Measurements from ENCODE around the gene PLEKHM1. TPM values are rescaled to one million over a fixed set of nuclear protein-coding genes. Genes with fewer than 3 reads are reported as not detected.
"Not testable (repeated sequence)": the region's sequence is repeated elsewhere in the genome, so short reads cannot be mapped to it uniquely, and the experiment has no call there.

The PLEKHM1 gene
- total RNA-seq, 2 experiments from 2014 or later: 18.8 to 20.0 TPM

DNA sequence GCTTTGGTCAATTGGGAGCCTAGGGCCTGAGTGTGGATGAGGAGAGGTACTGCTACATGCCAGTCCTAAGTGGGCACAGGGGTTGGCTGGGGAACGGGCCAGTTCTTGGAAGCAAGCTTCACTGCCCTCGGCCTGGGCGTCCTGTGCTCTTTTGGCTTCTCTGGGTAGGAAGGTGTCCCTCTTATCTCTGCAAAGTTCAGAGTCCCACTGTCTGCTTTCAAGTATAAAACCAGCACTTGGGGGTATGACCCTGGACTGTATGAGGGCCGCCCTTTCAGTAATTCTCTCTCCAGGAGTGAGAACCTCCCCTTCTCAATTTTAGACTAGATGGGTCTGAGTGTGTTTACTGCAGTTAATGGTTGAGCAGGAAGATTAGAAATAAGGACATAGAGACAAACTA, 1.6 kb upstream of the PLEKHM1 start:
- H3K36me3 Mint-ChIP-seq (ENCODE audit: low read depth); H3K9me3 Mint-ChIP-seq; H3K27ac Mint-ChIP-seq; DNase-seq; CTCF ChIA-PET; intact Hi-C loops (cut with micrococcal nuclease); POLR2A ChIA-PET; H3K27me3 Mint-ChIP-seq; H3K4me3 Mint-ChIP-seq; ATAC-seq: not testable (repeated sequence)
- H3K4me1 Mint-ChIP-seq (ENCODE audit: low read depth): peaks cover 20% of the 10 kb centered on the region

DNA sequence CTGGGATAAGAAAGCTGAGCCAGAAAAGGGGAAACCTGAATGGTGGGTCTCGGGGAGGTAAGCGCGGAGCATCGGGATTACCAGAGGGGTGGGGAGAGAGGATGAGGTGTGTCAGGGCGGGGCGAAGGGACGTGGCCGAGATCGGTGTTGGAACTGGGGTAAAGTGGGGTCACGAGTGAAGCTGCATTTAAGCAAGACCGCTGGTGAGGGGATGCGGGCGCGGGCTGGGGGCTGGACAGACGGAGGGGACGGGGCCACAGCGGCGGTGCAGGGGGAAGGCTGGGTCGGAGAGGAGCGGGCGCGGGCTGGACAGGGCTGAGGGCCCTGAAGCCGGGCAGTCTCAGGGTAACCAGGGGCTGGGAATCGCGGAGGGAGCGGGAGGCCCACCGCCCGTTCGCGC, 323 bp downstream of the PLEKHM1 start:
- H3K4me1 Mint-ChIP-seq (ENCODE audit: low read depth): peaks cover 20% of the 10 kb centered on the region
- peak overlapping the region; percentile 80 for H3K27ac Mint-ChIP-seq
- intact Hi-C loops (cut with micrococcal nuclease); POLR2A ChIA-PET; H3K36me3 Mint-ChIP-seq (ENCODE audit: low read depth); H3K27me3 Mint-ChIP-seq; H3K9me3 Mint-ChIP-seq; CTCF ChIA-PET: not testable (repeated sequence)
- DNase-seq: peak; percentile 36
- H3K4me3 Mint-ChIP-seq: peak overlapping the region; percentile 89
- ATAC-seq: peak; percentile 15

DNA sequence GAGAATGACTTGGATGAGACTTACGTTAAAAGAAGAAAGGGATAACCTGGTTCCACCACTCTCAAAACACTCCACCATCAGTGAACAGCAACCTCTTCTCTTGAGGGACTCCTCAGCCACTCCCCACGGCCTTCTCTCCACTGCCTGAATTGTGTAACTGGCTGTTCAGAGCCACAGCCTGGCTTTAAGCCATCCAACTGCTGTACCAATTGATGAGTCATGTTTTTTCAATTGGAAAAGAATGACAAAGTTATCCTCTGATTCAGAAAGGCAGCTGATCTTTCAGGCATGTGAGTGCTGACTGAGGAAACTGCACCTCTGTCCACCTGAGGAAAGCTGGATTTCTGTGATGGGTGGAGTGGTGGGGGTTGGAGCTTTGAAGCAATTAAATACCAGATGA, 2.8 kb downstream of the PLEKHM1 start:
- Mint-ChIP-seq H3K27ac (peak overlapping the region; percentile 59), H3K4me1 (ENCODE audit: low read depth) (peaks cover 32% of the 10 kb centered on the region)
- H3K4me3 Mint-ChIP-seq; DNase-seq; CTCF ChIA-PET; H3K27me3 Mint-ChIP-seq; ATAC-seq; intact Hi-C loops (cut with micrococcal nuclease); POLR2A ChIA-PET; H3K9me3 Mint-ChIP-seq; H3K36me3 Mint-ChIP-seq (ENCODE audit: low read depth): not testable (repeated sequence)

DNA sequence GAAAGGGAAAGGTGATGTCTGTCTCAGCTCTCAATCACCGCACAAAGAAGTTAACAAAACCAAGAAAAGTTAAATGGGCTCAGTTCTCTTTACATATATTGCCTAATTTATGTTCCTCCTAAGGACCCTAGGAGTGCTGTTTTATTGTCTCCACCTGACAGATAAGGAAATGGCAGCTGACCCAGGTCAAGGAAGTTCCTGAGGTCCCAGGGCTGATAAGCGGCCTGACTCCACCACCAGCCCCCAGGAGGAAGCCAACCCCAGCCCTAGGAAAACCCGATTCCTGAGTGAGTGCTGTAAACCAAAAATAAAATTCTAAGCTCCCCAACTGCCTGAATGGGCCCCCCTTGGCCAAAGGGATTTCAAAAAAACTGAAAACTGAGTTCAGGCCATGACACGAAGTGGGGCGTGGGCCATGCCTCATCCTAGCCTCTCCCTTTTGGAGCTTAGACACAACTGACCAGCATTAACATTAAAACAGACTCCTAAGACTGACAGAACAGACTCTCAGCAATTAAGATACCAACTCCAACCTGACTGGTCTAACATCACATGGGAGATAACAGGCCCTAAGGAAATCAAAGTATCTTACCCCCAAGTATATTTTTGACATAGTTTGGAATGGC, 6.8 kb downstream of the PLEKHM1 start:
- H3K9me3 Mint-ChIP-seq; CTCF ChIA-PET; ATAC-seq; intact Hi-C loops (cut with micrococcal nuclease); DNase-seq; H3K27me3 Mint-ChIP-seq; H3K36me3 Mint-ChIP-seq (ENCODE audit: low read depth); H3K27ac Mint-ChIP-seq; H3K4me3 Mint-ChIP-seq; POLR2A ChIA-PET: not testable (repeated sequence)
- H3K4me1 Mint-ChIP-seq (ENCODE audit: low read depth): peaks cover 20% of the 10 kb centered on the region

DNA sequence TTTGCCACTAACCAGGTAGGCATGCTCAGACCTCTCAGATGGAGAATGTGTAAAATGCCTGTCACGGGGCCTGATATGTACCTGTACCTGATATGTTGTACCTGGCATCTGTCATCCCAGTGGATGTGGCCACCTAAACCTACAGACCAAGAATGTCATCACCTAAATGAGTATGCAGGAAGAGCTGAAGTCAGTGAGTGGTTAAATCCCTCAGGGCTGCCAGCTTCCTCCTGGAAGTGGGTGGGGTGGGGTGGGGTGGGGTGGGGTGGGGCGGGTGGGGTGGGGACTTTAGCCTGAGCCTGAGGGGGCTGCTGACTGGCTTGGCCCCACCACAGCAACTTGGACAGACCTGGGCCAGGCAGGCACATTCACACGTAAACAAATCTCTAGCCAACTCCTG, 7.3 kb downstream of the PLEKHM1 start:
- peaks cover 20% of the 10 kb centered on the region for H3K4me1 Mint-ChIP-seq (ENCODE audit: low read depth)
- DNase-seq; H3K27me3 Mint-ChIP-seq; ATAC-seq; H3K9me3 Mint-ChIP-seq; intact Hi-C loops (cut with micrococcal nuclease); H3K4me3 Mint-ChIP-seq; CTCF ChIA-PET; POLR2A ChIA-PET; H3K27ac Mint-ChIP-seq; H3K36me3 Mint-ChIP-seq (ENCODE audit: low read depth): not testable (repeated sequence)

DNA sequence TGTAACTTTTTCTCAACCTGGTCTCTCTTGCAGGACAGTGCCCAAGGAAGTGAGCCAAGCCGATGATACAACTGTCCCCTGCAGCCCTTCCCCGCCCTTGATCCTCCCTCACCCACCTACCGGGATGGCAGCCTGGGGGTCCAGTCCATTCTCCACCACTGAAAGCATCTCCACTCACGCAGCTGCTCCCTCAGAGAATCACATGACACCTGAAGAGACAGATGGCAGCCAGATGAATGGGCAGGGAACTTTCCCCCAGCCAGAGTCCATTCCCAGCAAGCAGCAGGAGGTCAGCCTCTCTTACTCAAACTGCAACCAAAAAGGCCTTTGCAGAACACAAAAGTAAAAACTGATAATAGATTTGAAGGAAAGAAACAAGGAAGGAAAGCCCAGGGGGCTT, 8.2 kb downstream of the PLEKHM1 start:
- ATAC-seq; H3K9me3 Mint-ChIP-seq; intact Hi-C loops (cut with micrococcal nuclease); POLR2A ChIA-PET; H3K27me3 Mint-ChIP-seq; DNase-seq; H3K27ac Mint-ChIP-seq; CTCF ChIA-PET; H3K36me3 Mint-ChIP-seq (ENCODE audit: low read depth); H3K4me3 Mint-ChIP-seq: not testable (repeated sequence)
- peaks cover 12% of the 10 kb centered on the region for H3K4me1 Mint-ChIP-seq (ENCODE audit: low read depth)

DNA sequence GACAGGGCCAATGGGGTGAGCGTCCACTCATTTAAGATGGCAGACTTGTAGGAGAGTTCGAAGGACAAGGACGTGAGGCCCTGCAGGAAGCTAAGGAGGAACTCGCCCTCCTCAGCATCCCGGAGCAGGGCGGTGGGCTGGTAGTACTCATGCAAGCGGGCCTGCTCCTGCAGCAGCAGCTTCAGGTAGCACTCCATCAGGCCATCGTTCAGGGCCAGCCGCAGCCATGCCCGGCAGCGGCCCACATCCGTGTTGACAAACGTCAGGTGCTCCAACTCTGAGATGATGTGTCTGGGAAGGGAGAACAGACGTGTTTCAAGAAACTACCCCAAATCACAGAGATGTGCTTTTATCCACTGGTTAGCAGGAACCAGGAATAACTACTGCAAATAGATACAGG, 15.1 kb downstream of the PLEKHM1 start:
- H3K9me3 Mint-ChIP-seq; POLR2A ChIA-PET; DNase-seq; H3K27me3 Mint-ChIP-seq; H3K4me3 Mint-ChIP-seq; H3K27ac Mint-ChIP-seq; intact Hi-C loops (cut with micrococcal nuclease); CTCF ChIA-PET; H3K4me1 Mint-ChIP-seq (ENCODE audit: low read depth); ATAC-seq: not testable (repeated sequence)
- H3K36me3 Mint-ChIP-seq (ENCODE audit: low read depth): peaks cover 14% of the 10 kb centered on the region

DNA sequence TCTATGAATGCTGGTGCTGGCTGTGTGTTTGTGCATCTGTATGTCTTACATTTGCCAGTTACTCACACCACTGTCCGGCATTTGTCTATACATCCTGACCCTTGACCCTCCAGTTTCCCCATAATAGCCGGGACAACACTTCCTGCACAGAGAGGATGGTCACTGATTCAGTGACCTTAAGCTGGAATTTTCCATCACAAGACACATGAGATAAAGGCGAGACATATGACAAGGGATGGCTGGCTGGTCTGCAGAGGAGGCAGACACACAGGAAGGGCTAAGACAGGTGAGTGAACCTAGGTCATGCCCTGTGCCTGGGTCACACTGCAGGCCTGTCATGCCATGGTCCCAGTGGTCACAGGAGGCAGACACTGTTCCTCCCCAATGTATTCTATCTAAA, 18.3 kb downstream of the PLEKHM1 start:
- H3K27me3 Mint-ChIP-seq; H3K27ac Mint-ChIP-seq; H3K4me1 Mint-ChIP-seq (ENCODE audit: low read depth); H3K4me3 Mint-ChIP-seq; DNase-seq; intact Hi-C loops (cut with micrococcal nuclease); POLR2A ChIA-PET; CTCF ChIA-PET; ATAC-seq; H3K9me3 Mint-ChIP-seq: not testable (repeated sequence)
- peaks cover 10% of the 10 kb centered on the region for H3K36me3 Mint-ChIP-seq (ENCODE audit: low read depth)

DNA sequence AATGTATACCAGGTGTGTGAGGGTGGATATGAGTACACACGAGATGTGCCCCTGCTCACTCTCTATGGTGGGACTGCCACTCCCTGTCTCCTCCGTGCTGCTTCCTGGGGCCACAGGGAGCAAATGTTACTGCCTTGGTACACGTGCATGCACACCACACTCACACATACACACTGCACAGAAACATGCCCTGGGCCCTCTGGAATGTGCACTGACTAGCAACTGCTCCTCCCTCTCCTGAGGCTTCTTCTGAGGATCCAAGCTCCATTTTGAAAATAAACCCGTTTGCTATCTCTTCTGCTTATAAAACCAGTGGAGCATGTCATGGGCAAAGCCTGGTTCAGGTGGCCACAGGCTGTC, 21.3 kb downstream of the PLEKHM1 start:
- H3K27ac Mint-ChIP-seq; intact Hi-C loops (cut with micrococcal nuclease); POLR2A ChIA-PET; H3K4me1 Mint-ChIP-seq (ENCODE audit: low read depth); ATAC-seq; H3K9me3 Mint-ChIP-seq; DNase-seq; H3K36me3 Mint-ChIP-seq (ENCODE audit: low read depth); CTCF ChIA-PET; H3K27me3 Mint-ChIP-seq; H3K4me3 Mint-ChIP-seq: not testable (repeated sequence)

DNA sequence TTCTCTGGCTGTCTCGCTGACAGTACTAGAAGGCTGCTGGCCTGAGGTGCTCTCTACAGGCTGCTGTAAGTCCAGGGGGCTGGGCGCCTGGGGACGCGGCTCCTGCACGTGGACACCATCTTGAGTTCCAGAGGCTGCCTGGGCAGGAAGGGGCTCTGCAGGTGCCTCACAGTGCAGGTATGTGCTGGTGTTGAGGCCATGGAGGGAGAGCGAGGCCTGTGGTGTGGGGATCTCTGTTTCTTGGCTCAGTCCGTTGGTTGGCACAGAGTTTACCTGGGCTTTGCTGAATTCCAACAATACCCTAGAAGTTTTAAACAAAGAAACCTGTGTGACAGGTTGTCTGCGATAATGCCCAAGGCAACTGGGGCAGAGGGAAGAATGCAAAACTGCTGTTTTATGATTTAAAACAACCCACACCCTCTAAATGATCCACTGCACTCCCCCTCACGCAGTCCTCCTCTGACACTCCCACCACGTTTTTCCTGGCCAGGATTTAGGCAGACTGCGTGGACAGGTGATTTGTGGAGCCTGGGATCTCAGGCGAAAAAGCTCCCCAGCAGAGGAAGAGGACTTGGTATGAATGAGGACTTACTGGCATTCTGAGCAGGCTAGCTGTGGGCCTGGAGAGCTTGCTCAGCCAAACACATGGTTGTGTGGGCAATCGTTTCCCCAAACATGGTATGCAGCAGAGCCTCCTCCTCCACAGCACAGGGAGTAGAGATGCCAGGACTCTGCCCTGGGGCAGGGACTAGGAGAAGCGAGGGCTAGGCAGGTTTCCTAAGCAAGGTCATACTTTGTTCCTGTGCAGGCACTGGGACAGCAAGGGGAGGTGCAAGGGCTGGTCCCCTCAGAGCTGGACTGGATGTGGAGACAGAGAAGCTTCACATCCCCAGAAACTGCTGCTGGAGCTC, 22.0 kb downstream of the PLEKHM1 start:
- H3K36me3 Mint-ChIP-seq (ENCODE audit: low read depth); H3K9me3 Mint-ChIP-seq; H3K27ac Mint-ChIP-seq; ATAC-seq; H3K4me3 Mint-ChIP-seq; intact Hi-C loops (cut with micrococcal nuclease); POLR2A ChIA-PET; H3K4me1 Mint-ChIP-seq (ENCODE audit: low read depth); CTCF ChIA-PET; DNase-seq; H3K27me3 Mint-ChIP-seq: not testable (repeated sequence)

DNA sequence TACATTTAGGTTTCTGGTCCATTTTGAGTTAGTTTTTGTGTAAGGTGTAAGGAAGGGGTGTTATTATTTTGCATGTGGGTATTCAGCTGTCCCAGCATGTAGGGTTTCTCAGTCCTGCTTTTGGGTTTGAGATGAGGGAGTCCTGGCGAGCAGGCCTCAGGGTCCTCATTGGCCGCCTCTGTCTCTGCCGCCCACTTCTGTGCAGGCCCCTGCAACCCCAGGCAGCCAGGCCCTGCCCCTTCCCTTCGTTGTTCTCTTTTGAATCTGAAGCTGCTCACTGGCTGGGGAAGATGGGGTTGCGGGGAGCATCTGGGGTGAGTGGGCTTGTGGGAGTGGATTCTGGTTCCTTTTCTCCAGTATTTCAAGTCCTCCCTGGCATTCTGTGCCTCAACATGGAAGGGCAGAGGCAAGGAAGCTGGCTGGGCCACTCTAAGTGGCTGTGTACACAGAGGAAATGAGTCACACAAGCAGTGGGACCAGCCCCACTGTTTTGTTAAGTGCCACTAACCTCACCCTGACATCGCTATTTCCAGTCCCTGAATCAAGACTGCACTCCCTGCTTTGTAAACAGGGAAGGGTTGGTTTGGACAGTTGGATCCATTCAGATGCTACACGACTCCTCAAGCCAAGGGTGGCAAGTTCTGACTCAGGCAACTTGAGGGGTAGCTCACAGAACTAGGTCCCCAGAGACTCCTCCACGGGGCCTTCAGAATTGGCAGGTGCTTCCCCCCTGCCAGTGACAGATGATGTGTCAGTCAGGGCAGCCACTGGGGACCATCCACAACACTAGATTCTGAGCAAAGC, 28.8 kb downstream of the PLEKHM1 start:
- DNase-seq (peak; percentile 69), ATAC-seq (peak; percentile 97)
- H3K27me3 Mint-ChIP-seq; intact Hi-C loops (cut with micrococcal nuclease); H3K36me3 Mint-ChIP-seq (ENCODE audit: low read depth); CTCF ChIA-PET; H3K4me1 Mint-ChIP-seq (ENCODE audit: low read depth); H3K9me3 Mint-ChIP-seq; H3K4me3 Mint-ChIP-seq; POLR2A ChIA-PET: not testable (repeated sequence)
- H3K27ac Mint-ChIP-seq: peak overlapping the region; percentile 86

DNA sequence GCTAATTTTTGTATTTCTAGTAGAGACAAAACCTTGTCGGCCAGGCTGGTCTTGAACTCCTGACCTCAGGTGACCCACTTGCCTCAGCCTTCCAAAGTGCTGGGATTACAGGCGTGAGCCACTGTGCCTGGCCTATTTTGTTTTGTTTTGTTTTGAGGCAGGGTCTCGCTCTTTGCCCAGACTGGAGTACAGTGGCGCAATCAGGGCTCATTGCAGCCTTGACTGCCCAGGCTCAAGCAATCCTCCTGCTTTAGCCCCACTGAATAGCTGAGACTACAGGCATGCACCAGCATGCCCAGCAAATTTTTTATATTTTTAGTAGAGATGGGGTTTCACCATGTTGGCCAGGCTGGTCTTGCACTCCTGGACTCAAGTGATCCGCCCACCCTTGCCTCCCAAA, 30.1 kb downstream of the PLEKHM1 start:
- H3K4me3 Mint-ChIP-seq; POLR2A ChIA-PET; ATAC-seq; CTCF ChIA-PET; DNase-seq; H3K27me3 Mint-ChIP-seq; H3K9me3 Mint-ChIP-seq; H3K4me1 Mint-ChIP-seq (ENCODE audit: low read depth); H3K27ac Mint-ChIP-seq; intact Hi-C loops (cut with micrococcal nuclease): not testable (repeated sequence)
- peaks cover 11% of the 10 kb centered on the region for H3K36me3 Mint-ChIP-seq (ENCODE audit: low read depth)

Data from activated CD8-positive, alpha-beta T cell treated with anti-CD3 and anti-CD28 coated beads for 36 hours (primary cell).